HepG2 (cell line): ENCODE measurements around the gene SHPK. TPM values are rescaled to one million over a fixed set of nuclear protein-coding genes. Genes with fewer than 3 reads are reported as not detected.

ENCODE experiments used
- ATAC-seq: fragments of 200-7000 bp; cut with Tn5 transposase; 3 replicates; pipeline ENCODE4 v1.9.1; 2020; ENCODE audit warnings: mild to moderate bottlenecking, moderate library complexity
- BruUV-seq: library from RNA; stranded (reverse); fragments of 400-500 nt; replicated peaks from 2 replicates; lab custom pipeline; 2021; lab: Mats Ljungman, UMichigan
- CTCF ChIA-PET: fragments of 300-600 bp; formaldehyde crosslinking; extraction: SDS; loops from one replicate; lab custom pipeline; 2021; ENCODE audit warnings: low total read pairs, inconsistent platforms, low intra/inter-chr PET ratio; lab: Yijun Ruan, JAX
- POLR2A ChIA-PET: fragments of 350-600 bp; sonication (Branson Sonifier 250); formaldehyde crosslinking; loops from one replicate; lab custom pipeline; 2020; ENCODE audit warnings: antibody characterized with exemption, inconsistent platforms; lab: Yijun Ruan, JAX
- DNase-seq: peaks from one replicate; pipeline ENCODE4 v3.0.0-alpha.2; 2015; ENCODE audit warnings: low spot score
- FAIRE-seq: peaks from 3 replicates; lab custom pipeline; 2011; peaks lifted over from hg19 to GRCh38; lab: Jason Lieb, UNC
- H2AFZ ChIP-seq: one replicate; pipeline ENCODE4 v1.6.1; 2011; ENCODE audit warnings: low read length, inconsistent platforms
- H3K27ac ChIP-seq: fragments of 300-600 bp; 3 replicates; pipeline ENCODE4 v1.8.0; 2011; ENCODE audit warnings: mixed run types, mild to moderate bottlenecking, mixed read lengths, low read length, inconsistent platforms; ENCODE audit not compliant: insufficient read depth; ENCODE audit errors: extremely low read length
- H3K27me3 ChIP-seq, 2 experiments: fragments of 200-600 bp in 1 of 2; 2 replicates in 1 of 2; 3 replicates in 1 of 2; pipeline versions ENCODE4 v1.6.0 to v1.8.0; 2011; ENCODE audit warnings: low read length in 2 of 2, mild to moderate bottlenecking in 2 of 2, moderate library complexity in 2 of 2, inconsistent platforms in 1 of 2; ENCODE audit not compliant: insufficient read depth in 2 of 2, control insufficient read depth in 1 of 2
- H3K36me3 ChIP-seq, 2 experiments: fragments of 200-600 bp in 1 of 2; replicated peaks in 1 of 2; 2 replicates in 1 of 2; 3 replicates in 1 of 2; pipeline versions ENCODE4 v1.5.1 to v1.8.0; 2011; ENCODE audit warnings: low read length in 2 of 2, inconsistent platforms in 1 of 2; ENCODE audit not compliant: insufficient read depth in 2 of 2, control insufficient read depth in 1 of 2
- H3K4me1 ChIP-seq: 2 replicates; pipeline ENCODE4 v1.5.1; 2012; ENCODE audit warnings: low read length, inconsistent platforms; ENCODE audit not compliant: insufficient read depth
- H3K4me2 ChIP-seq: 2 replicates; pipeline ENCODE4 v1.6.0; 2011; ENCODE audit warnings: low read depth, low read length, inconsistent platforms
- H3K4me3 ChIP-seq, 3 experiments: fragments of 200-600 bp in 1 of 3; sonication (generic), shearing (Covaris generic) in 1 of 3; replicated peaks in 1 of 3; 2 replicates each; pipeline ENCODE4 v1.5.1; 2011 to 2016; ENCODE audit warnings: low read length in 3 of 3, inconsistent platforms in 2 of 3, low read depth in 2 of 3, mild to moderate bottlenecking in 2 of 3, control low read depth in 1 of 3, mixed read lengths in 1 of 3; ENCODE audit not compliant: insufficient read depth in 1 of 3
- H3K79me2 ChIP-seq: one replicate; pipeline ENCODE4 v1.6.1; 2011; ENCODE audit warnings: low read length, inconsistent platforms; ENCODE audit not compliant: insufficient read depth
- H3K9ac ChIP-seq: 2 replicates; pipeline ENCODE4 v1.6.0; 2011; ENCODE audit warnings: mild to moderate bottlenecking, low read depth, low read length, inconsistent platforms; ENCODE audit not compliant: insufficient read depth
- H3K9me3 ChIP-seq: 2 replicates; pipeline ENCODE4 v1.5.1; 2012; ENCODE audit warnings: mild to moderate bottlenecking, low read length
- H4K20me1 ChIP-seq: 2 replicates; pipeline ENCODE4 v1.6.0; 2011; ENCODE audit warnings: inconsistent platforms, mild to moderate bottlenecking, low read length, moderate library complexity; ENCODE audit not compliant: insufficient read depth
- DNMT3B ChIP-seq: conservative IDR thresholded peaks from 2 replicates; pipeline ENCODE4 v1.6.1; 2016; ENCODE audit warnings: missing biosample characterization, control low read depth
- HMG20B ChIP-seq: conservative IDR thresholded peaks from 2 replicates; pipeline ENCODE4 v1.6.1; 2016; ENCODE audit warnings: missing genetic modification reagents, missing compliant biosample characterization
- HOMEZ ChIP-seq: IDR thresholded peaks from 2 replicates; pipeline ENCODE4 v1.6.1; 2016; ENCODE audit warnings: low read depth
- KIAA2018 ChIP-seq: sonication (generic); formaldehyde crosslinking; IDR thresholded peaks from 2 replicates; pipeline ENCODE4 v1.5.0; 2020; ENCODE audit warnings: mild to moderate bottlenecking, missing genetic modification reagents, borderline replicate concordance
- KLF12 ChIP-seq: sonication (generic); formaldehyde crosslinking; IDR thresholded peaks from 2 replicates; pipeline ENCODE4 v1.4.0; 2020; ENCODE audit warnings: missing genetic modification reagents, borderline replicate concordance
- MTA1 ChIP-seq: sonication (generic); formaldehyde crosslinking; IDR thresholded peaks from 2 replicates; pipeline ENCODE4 v1.4.0; 2020; ENCODE audit warnings: missing genetic modification reagents, mild to moderate bottlenecking, borderline replicate concordance
- MXD1 ChIP-seq: sonication (generic); formaldehyde crosslinking; IDR thresholded peaks from 2 replicates; pipeline ENCODE4 v1.4.0; 2020; ENCODE audit warnings: mild to moderate bottlenecking, missing genetic modification reagents
- PHF21A ChIP-seq: sonication (generic); formaldehyde crosslinking; IDR thresholded peaks from 2 replicates; pipeline ENCODE4 v1.5.0; 2020; ENCODE audit warnings: mild to moderate bottlenecking, missing genetic modification reagents
- ZFP41 ChIP-seq: sonication (generic); formaldehyde crosslinking; IDR thresholded peaks from 2 replicates; pipeline ENCODE4 v1.4.0; 2020; ENCODE audit warnings: mild to moderate bottlenecking, missing genetic modification reagents, borderline replicate concordance
- ZNF720 ChIP-seq: sonication (generic); formaldehyde crosslinking; IDR thresholded peaks from 2 replicates; pipeline ENCODE4 v1.4.0; 2020; ENCODE audit warnings: missing genetic modification reagents
- ZNF737 ChIP-seq: sonication (generic); formaldehyde crosslinking; IDR thresholded peaks from 2 replicates; pipeline ENCODE4 v1.5.0; 2020; ENCODE audit warnings: missing genetic modification reagents, mild to moderate bottlenecking, borderline replicate concordance
- ZNF75D ChIP-seq: sonication (generic); formaldehyde crosslinking; IDR thresholded peaks from 2 replicates; pipeline ENCODE4 v1.8.1; 2023; ENCODE audit warnings: missing genetic modification reagents, mild to moderate bottlenecking, borderline replicate concordance
- WGBS: methylation state at CpG from one replicate; pipeline ENCODE4 v1.1.6; 2017; ENCODE audit warnings: low lambda C conversion rate; 5-methylcytosine and 5-hydroxymethylcytosine counted together
- in situ Hi-C: cut with HindIII; loops from 2 replicates; pipeline ENCODE4 v1.10.0; 2017; ENCODE audit warnings: low pct_unique_long_range_greater_than_20kb; ENCODE audit not compliant: extremely low pct_ligation_motif_present
- intact Hi-C: fragments of 100-400 bp; cut with micrococcal nuclease; formaldehyde crosslinking; loops from one replicate; pipeline ENCODE4 v1.10.0; 2022; ENCODE audit not compliant: unreplicated experiment
- polyA plus RNA-seq, 8 experiments: library from polyadenylated mRNA; depleted of rRNA in 3 of 8; stranded (reverse) in 7 of 8; unstranded in 1 of 8; fragments of >200 nt; fragmentation: Illumina TruSeq in 4 of 8; extraction: Trizol in 4 of 8; gene quantifications; 2 replicates each; pipeline versions ENCODE4 v1.2.1 to v1.2.3, GENCODE V29; 2011 to 2016; ENCODE audit warnings: low read depth in 4 of 8, missing spikeins in 1 of 8, mixed read lengths in 1 of 8; ENCODE audit not compliant: insufficient read depth in 1 of 8
- total RNA-seq, 5 experiments: library from RNA; depleted of rRNA; stranded (reverse); fragments of >200 nt; fragmentation: Illumina TruSeq; extraction: Trizol; gene quantifications; 2 replicates each; pipeline ENCODE4 v1.2.3, GENCODE V29; 2016; ENCODE audit warnings: low read depth in 1 of 5

SHPK gene
- total and polyA plus RNA-seq, 2 of the 13 experiments (the other 11 are each of a cell fraction or from before 2014, with no cell fraction given) = 16.2 to 30.9 TPM

GRCh38 chr17:3610523-3610922 lies 25.5 kb downstream of the SHPK start:
- intact Hi-C loops (no loop called here), in situ Hi-C loops (no loop called here)
- Histone ChIP-seq H3K27ac (no peak overlapping the region), H3K9ac (no peak overlapping the region), H3K36me3 (peaks cover 25 to 59% of the 10 kb centered on the region in 2 experiments; a peak in 4 of 5 replicates), H3K27me3 (no peaks in the 10 kb centered on the region), H3K4me2 (no peak overlapping the region), H3K4me3 (no peak overlapping the region), H3K9me3 (no peaks in the 10 kb centered on the region), H4K20me1 (peaks cover 6% of the 10 kb centered on the region; the same call in 1 of the 2 replicates), H2AFZ (no peak overlapping the region), H3K4me1 (no peaks in the 10 kb centered on the region; the same call in 1 of the 2 replicates), H3K79me2 (no peaks in the 10 kb centered on the region)
- ChIA-PET POLR2A (no interaction called here), CTCF (no interaction called here)
- no peak for ATAC-seq
- no TSS peak for BruUV-seq
- FAIRE-seq = no peak
- WGBS = 100% methylated on average over 7 of the region's 14 CpGs
- DNase-seq = no peak
- TF ChIP-seq ZNF737 (CRISPR knock-in tag) (no peak), ZFP41 (CRISPR knock-in tag) (no peak), PHF21A (CRISPR knock-in tag) (no peak), DNMT3B (CRISPR knock-in tag) (no peak), ZNF75D (CRISPR knock-in tag) (no peak), KIAA2018 (CRISPR knock-in tag) (no peak), HMG20B (CRISPR knock-in tag) (no peak), MTA1 (no peak), KLF12 (CRISPR knock-in tag) (no peak), HOMEZ (CRISPR knock-in tag) (no peak), ZNF720 (CRISPR knock-in tag) (no peak), MXD1 (CRISPR knock-in tag) (no peak)
